Mesenchymal stem cell (in vitro differentiated cells and primary cell): ENCODE measurements around the gene SNTG2.

Experiments used
- DNase-seq: peaks from one replicate; pipeline ENCODE4 v3.0.0-alpha.2; 2013
- H2AFZ ChIP-seq: one replicate; pipeline ENCODE4 v1.6.1; 2013; ENCODE audit warnings: low read depth, mild to moderate bottlenecking, control low read depth, inconsistent platforms, low read length, moderate library complexity
- H2AK5ac ChIP-seq: 2 replicates; pipeline ENCODE4 v1.6.1; 2013; ENCODE audit warnings: low read length, moderate library complexity, mild to moderate bottlenecking, inconsistent platforms; ENCODE audit not compliant: severe bottlenecking
- H2BK120ac ChIP-seq: one replicate; pipeline ENCODE4 v1.6.1; 2013; ENCODE audit warnings: low read depth, mild to moderate bottlenecking, inconsistent platforms, low read length, moderate library complexity
- H2BK12ac ChIP-seq, 2 experiments: one replicate each; pipeline ENCODE4 v1.6.1; 2013; ENCODE audit warnings: inconsistent platforms in 2 of 2, low read length in 2 of 2, mild to moderate bottlenecking in 2 of 2, moderate library complexity in 2 of 2, control low read depth in 1 of 2
- H2BK15ac ChIP-seq: one replicate; pipeline ENCODE4 v1.6.1; 2013; ENCODE audit warnings: mild to moderate bottlenecking, low read depth, inconsistent platforms; ENCODE audit not compliant: poor library complexity, severe bottlenecking
- H2BK5ac ChIP-seq: 2 replicates; pipeline ENCODE4 v1.6.1; 2013; ENCODE audit warnings: low read depth, mild to moderate bottlenecking, low read length, control low read depth, inconsistent platforms; ENCODE audit not compliant: poor library complexity, severe bottlenecking
- H3K14ac ChIP-seq, 2 experiments: one replicate each; pipeline ENCODE4 v1.6.1; 2013; ENCODE audit warnings: inconsistent platforms in 2 of 2, low read length in 2 of 2, control low read depth in 1 of 2, mild to moderate bottlenecking in 1 of 2, moderate library complexity in 1 of 2
- H3K18ac ChIP-seq, 2 experiments: one replicate each; pipeline ENCODE4 v1.6.1; 2013; ENCODE audit warnings: inconsistent platforms in 2 of 2, low read length in 2 of 2, control low read depth in 1 of 2, low read depth in 1 of 2, mild to moderate bottlenecking in 1 of 2
- H3K23ac ChIP-seq, 2 experiments: one replicate each; pipeline ENCODE4 v1.6.1; 2013; ENCODE audit warnings: inconsistent platforms in 2 of 2, low read length in 2 of 2, mild to moderate bottlenecking in 2 of 2, moderate library complexity in 2 of 2, control low read depth in 1 of 2
- H3K27ac ChIP-seq: 2 replicates; pipeline ENCODE4 v1.5.1; 2013; ENCODE audit warnings: mild to moderate bottlenecking, moderate library complexity, low read length, control low read depth, inconsistent platforms; ENCODE audit not compliant: poor library complexity, severe bottlenecking
- H3K27me3 ChIP-seq, 2 experiments: 2 replicates each; pipeline versions ENCODE4 v1.6.1 to v1.7.0; 2013; ENCODE audit warnings: low read length in 2 of 2, mild to moderate bottlenecking in 2 of 2, moderate library complexity in 2 of 2, control low read depth in 1 of 2, inconsistent platforms in 1 of 2; ENCODE audit not compliant: control insufficient read depth in 1 of 2, insufficient read depth in 1 of 2
- H3K36me3 ChIP-seq, 2 experiments: 2 replicates each; pipeline versions ENCODE4 v1.6.1 to v1.7.0; 2013; ENCODE audit warnings: low read length in 2 of 2, control low read depth in 1 of 2, inconsistent platforms in 1 of 2, low read depth in 1 of 2, mild to moderate bottlenecking in 1 of 2; ENCODE audit not compliant: insufficient read depth in 2 of 2, control insufficient read depth in 1 of 2
- H3K4ac ChIP-seq, 2 experiments: one replicate each; pipeline ENCODE4 v1.6.1; 2013; ENCODE audit warnings: inconsistent platforms in 2 of 2, low read length in 2 of 2, mild to moderate bottlenecking in 2 of 2, moderate library complexity in 2 of 2, control low read depth in 1 of 2, low read depth in 1 of 2
- H3K4me1 ChIP-seq: 2 replicates; pipeline ENCODE4 v1.6.1; 2013; ENCODE audit warnings: low read depth, low read length, control low read depth; ENCODE audit not compliant: control insufficient read depth, insufficient read depth
- H3K4me2 ChIP-seq: 2 replicates; pipeline ENCODE4 v1.6.1; 2013; ENCODE audit warnings: low read length, mild to moderate bottlenecking, inconsistent platforms; ENCODE audit not compliant: poor library complexity, severe bottlenecking
- H3K4me3 ChIP-seq, 2 experiments: 2 replicates each; pipeline versions ENCODE4 v1.5.1 to v1.7.0; 2013; ENCODE audit warnings: low read length in 2 of 2, mild to moderate bottlenecking in 2 of 2, control low read depth in 1 of 2, low read depth in 1 of 2; ENCODE audit not compliant: insufficient read depth in 1 of 2
- H3K79me1 ChIP-seq: replicated peaks from 2 replicates; pipeline ENCODE4 v1.6.1; 2013; ENCODE audit warnings: mild to moderate bottlenecking, control low read depth, low read length, inconsistent platforms; ENCODE audit not compliant: poor library complexity, severe bottlenecking
- H3K9ac ChIP-seq: 2 replicates; pipeline ENCODE4 v1.7.0; 2013; ENCODE audit warnings: mild to moderate bottlenecking, low read length, moderate library complexity
- H3K9me3 ChIP-seq: 2 replicates; pipeline ENCODE4 v1.7.0; 2013; ENCODE audit warnings: mild to moderate bottlenecking, low read length; ENCODE audit not compliant: control insufficient read depth
- H4K8ac ChIP-seq: one replicate; pipeline ENCODE4 v1.6.1; 2013; ENCODE audit warnings: inconsistent platforms, mild to moderate bottlenecking, low read length, moderate library complexity
- H4K91ac ChIP-seq: one replicate; pipeline ENCODE4 v1.6.1; 2013; ENCODE audit warnings: mild to moderate bottlenecking, low read length, inconsistent platforms
- WGBS: methylation state at CpG from one replicate; pipeline ENCODE4 v1.1.7; 2013; ENCODE audit warnings: mixed read lengths; 5-methylcytosine and 5-hydroxymethylcytosine counted together

The SNTG2 gene

DNA sequence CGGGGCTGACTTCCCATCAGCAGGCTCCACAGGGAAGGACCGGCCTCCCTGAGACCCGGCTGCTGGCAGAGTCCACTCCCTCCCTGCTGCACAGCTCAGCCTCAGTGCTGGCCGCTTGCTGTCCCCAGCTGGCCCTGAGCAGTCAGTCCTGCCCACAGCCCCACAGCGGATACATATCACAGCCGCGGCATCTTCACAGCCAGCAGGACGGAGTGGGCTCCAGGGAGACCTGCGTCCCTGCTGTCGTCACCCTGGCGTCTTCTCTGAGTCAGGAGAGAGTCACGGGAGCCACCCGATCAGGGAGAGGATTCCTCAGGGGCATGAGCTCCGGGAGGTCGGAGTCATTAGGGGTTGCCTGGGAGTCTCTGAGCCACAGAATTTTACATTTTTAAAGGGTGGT is 13.1 kb upstream of the SNTG2 start:
- Histone ChIP-seq H3K9me3 (peaks cover 3% of the 10 kb centered on the region), H3K79me1 (no peaks in the 10 kb centered on the region), H4K91ac (no peak overlapping the region), H2BK12ac (no peak overlapping the region), H3K27ac (no peak overlapping the region), H3K4me2 (no peak overlapping the region), H3K9ac (no peak overlapping the region), H2BK120ac (no peak overlapping the region), H2BK5ac (no peak overlapping the region), H2BK15ac (no peak overlapping the region), H3K18ac (no peak overlapping the region), H3K27me3 (peaks cover 0 to 34% of the 10 kb centered on the region in 2 experiments), H3K4ac (no peak overlapping the region), H3K14ac (no peak overlapping the region), H3K4me1 (peaks cover 9% of the 10 kb centered on the region), H4K8ac (no peak overlapping the region), H3K36me3 (no peaks in the 10 kb centered on the region), H3K23ac (no peak overlapping the region), H2AFZ (no peak overlapping the region), H2AK5ac (no peak overlapping the region), H3K4me3 (no peak overlapping the region)
- DNase-seq: no peak
- WGBS: 84% methylated on average over 15 of the region's 15 CpGs

DNA sequence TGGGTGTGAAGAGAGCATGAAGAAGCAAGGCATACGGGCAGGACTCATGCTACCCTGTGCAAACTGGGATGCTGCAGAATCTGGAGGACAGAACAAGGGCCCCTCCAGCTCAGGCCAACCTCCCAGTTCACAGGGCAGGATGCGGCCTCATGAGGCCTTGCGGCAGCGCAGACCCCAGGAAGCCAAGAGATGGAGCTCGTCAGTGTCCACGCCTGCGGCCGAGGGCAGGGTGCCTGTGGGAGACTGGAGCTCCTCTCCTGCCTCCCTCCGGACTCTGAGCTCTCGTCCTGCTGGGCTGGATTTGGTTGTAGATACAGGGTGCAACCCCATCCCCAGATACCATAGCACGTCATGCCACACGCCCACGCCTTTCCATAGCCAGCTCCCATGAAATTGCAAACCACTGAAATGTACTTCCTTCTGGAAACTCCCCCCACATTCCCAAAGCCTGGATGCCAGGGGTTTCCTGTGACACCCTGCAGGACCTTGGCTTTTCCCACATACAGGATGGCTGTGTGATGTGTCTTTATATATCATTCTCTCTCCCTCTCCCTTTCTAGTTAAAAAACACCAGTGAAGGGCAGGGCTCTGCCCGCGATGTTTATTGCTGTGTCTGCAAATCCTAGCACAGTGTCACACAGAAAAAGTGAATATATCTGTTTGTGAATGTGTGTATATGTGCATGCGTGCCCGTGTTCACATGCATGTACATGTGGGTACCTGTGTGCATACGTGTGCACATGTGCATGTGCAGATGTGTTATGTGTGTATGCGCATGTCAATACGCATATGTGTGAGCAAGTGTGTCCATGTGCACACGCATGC is 12.3 kb upstream of the SNTG2 start:
- H3K4me2 ChIP-seq: no peak overlapping the region
- peaks cover 9% of the 10 kb centered on the region for H3K4me1 ChIP-seq
- no peak overlapping the region for H4K91ac ChIP-seq
- H3K36me3 ChIP-seq: no peaks in the 10 kb centered on the region
- no peak overlapping the region for H2BK120ac ChIP-seq
- no peak overlapping the region for H3K9ac ChIP-seq
- no peak overlapping the region for H2BK15ac ChIP-seq
- H3K14ac ChIP-seq: peak overlapping the region in 1 of 2 experiments; percentile 67
- H3K4ac ChIP-seq: no peak overlapping the region
- H2BK5ac ChIP-seq: no peak overlapping the region
- H3K79me1 ChIP-seq: no peaks in the 10 kb centered on the region
- H3K23ac ChIP-seq: no peak overlapping the region
- H3K27me3 ChIP-seq: peaks cover 0 to 36% of the 10 kb centered on the region in 2 experiments
- no peak overlapping the region for H2BK12ac ChIP-seq
- H3K27ac ChIP-seq: no peak overlapping the region
- H3K9me3 ChIP-seq: peaks cover 6% of the 10 kb centered on the region
- no peak overlapping the region for H3K18ac ChIP-seq
- H3K4me3 ChIP-seq: peak overlapping the region in 1 of 2 experiments; percentile 15
- H2AFZ ChIP-seq: no peak overlapping the region
- H4K8ac ChIP-seq: no peak overlapping the region
- WGBS: 91% methylated on average over 21 of the region's 21 CpGs
- H2AK5ac ChIP-seq: no peak overlapping the region
- no peak for DNase-seq

DNA sequence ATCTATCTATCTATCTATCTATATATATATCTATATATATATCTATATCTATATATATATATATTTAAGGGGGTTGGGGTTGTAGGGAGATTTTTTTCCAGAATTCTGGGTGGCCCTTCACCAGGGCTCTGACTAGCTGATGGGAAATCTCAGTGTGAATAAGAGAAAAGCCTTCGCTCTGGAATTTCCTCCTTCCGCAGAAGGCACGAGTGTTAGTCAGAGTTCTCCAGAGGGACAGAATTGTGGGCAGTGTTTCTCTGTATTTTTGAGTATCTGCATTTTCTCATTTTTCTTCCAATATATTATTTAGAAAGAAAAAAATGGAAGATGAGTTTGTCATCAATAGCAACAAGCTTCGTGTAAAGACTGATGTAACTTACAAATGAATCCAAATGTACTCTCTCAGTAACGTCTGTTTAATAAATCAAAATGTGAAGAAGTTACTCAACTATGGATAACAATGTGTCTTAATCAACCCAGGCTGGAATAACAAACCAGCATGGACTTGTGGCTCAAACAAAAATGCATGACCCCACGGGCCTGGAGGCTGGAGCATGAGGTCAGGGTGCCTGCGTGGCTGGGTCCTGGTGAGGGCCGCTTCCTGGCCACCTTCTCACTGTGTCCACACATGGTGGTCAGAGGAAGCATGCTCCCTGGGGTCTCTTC is 10.6 kb upstream of the SNTG2 start:
- no peak overlapping the region for H3K23ac ChIP-seq
- H3K4me1 ChIP-seq: peaks cover 9% of the 10 kb centered on the region
- no peak for DNase-seq
- no peak overlapping the region for H3K27ac ChIP-seq
- H3K14ac ChIP-seq: no peak overlapping the region
- H2BK120ac ChIP-seq: no peak overlapping the region
- no peak overlapping the region for H4K8ac ChIP-seq
- H3K79me1 ChIP-seq: no peaks in the 10 kb centered on the region
- no peak overlapping the region for H3K9ac ChIP-seq
- H2BK12ac ChIP-seq: no peak overlapping the region
- 69% methylated on average over 5 of the region's 8 CpGs for WGBS
- no peak overlapping the region for H3K4me3 ChIP-seq
- H2BK5ac ChIP-seq: no peak overlapping the region
- no peak overlapping the region for H2AFZ ChIP-seq
- H3K9me3 ChIP-seq: peaks cover 20% of the 10 kb centered on the region
- H3K18ac ChIP-seq: no peak overlapping the region
- peaks cover 0 to 36% of the 10 kb centered on the region in 2 experiments for H3K27me3 ChIP-seq
- H2AK5ac ChIP-seq: no peak overlapping the region
- H4K91ac ChIP-seq: no peak overlapping the region
- no peak overlapping the region for H2BK15ac ChIP-seq
- H3K4ac ChIP-seq: no peak overlapping the region
- no peaks in the 10 kb centered on the region for H3K36me3 ChIP-seq
- no peak overlapping the region for H3K4me2 ChIP-seq

DNA sequence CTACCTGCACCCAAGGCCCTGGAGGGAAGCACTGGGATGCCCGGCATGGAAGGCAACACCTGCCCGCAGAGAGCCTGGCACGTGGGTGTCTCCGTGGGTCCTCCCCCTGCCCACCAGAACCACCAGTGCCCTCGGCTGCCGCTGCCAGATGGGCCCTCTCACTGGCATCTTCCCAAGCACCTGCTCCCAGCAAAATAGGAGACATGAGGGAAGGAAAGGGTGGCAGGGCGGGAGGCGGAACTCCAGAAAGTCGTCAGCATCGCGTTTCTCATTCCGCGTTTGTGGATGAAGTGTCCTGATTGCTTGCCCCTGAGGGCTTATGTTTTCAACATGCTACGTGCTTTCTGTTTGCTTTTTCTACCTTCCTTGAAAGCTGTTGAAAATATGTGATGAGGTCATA is 8.8 kb upstream of the SNTG2 start:
- no peak overlapping the region for H2BK15ac ChIP-seq
- no peak overlapping the region for H3K23ac ChIP-seq
- DNase-seq: no peak
- no peak overlapping the region for H2BK12ac ChIP-seq
- no peak overlapping the region for H3K4ac ChIP-seq
- H3K4me2 ChIP-seq: no peak overlapping the region
- peaks cover 0 to 43% of the 10 kb centered on the region in 2 experiments for H3K27me3 ChIP-seq
- H2BK5ac ChIP-seq: no peak overlapping the region
- H2BK120ac ChIP-seq: no peak overlapping the region
- H2AK5ac ChIP-seq: no peak overlapping the region
- 86% methylated on average over 14 of the region's 14 CpGs for WGBS
- no peak overlapping the region for H3K27ac ChIP-seq
- H4K91ac ChIP-seq: no peak overlapping the region
- no peaks in the 10 kb centered on the region for H3K36me3 ChIP-seq
- H3K4me1 ChIP-seq: peaks cover 9% of the 10 kb centered on the region
- no peak overlapping the region for H3K9ac ChIP-seq
- H3K79me1 ChIP-seq: no peaks in the 10 kb centered on the region
- no peak overlapping the region for H3K4me3 ChIP-seq
- H3K18ac ChIP-seq: no peak overlapping the region
- no peak overlapping the region for H4K8ac ChIP-seq
- no peak overlapping the region for H3K14ac ChIP-seq
- no peak overlapping the region for H2AFZ ChIP-seq
- H3K9me3 ChIP-seq: peaks cover 22% of the 10 kb centered on the region
